OCI-LY1 (cell line): ENCODE measurements around the gene NALCN.

ENCODE experiments used
- H2AFZ ChIP-seq: fragments of 200-600 bp; sonication (generic), shearing (Covaris generic); 2 replicates; pipeline ENCODE4 v1.6.0; 2014; ENCODE audit warnings: antibody characterized with exemption, mild to moderate bottlenecking, low read length
- H3F3A ChIP-seq: fragments of 200-600 bp; sonication (generic), shearing (Covaris generic); 2 replicates; pipeline ENCODE4 v1.6.0; 2014; ENCODE audit warnings: mild to moderate bottlenecking, antibody characterized with exemption, low read length, moderate library complexity; ENCODE audit not compliant: insufficient read depth
- H3K27ac ChIP-seq: fragments of 200-600 bp; sonication (generic); 2 replicates; pipeline ENCODE4 v1.5.1; 2014; ENCODE audit warnings: low read length, mixed run types, mild to moderate bottlenecking, low read depth; ENCODE audit not compliant: poor library complexity, severe bottlenecking
- H3K27me3 ChIP-seq: fragments of 200-600 bp; sonication (generic); 2 replicates; pipeline ENCODE4 v1.6.0; 2014; ENCODE audit warnings: antibody characterized with exemption, mild to moderate bottlenecking, low read length, moderate library complexity; ENCODE audit not compliant: insufficient read depth
- H3K36me3 ChIP-seq: fragments of 200-600 bp; sonication (generic); 2 replicates; pipeline ENCODE4 v1.6.1; 2014; ENCODE audit warnings: mild to moderate bottlenecking, antibody characterized with exemption, low read length, moderate library complexity, mixed read lengths; ENCODE audit not compliant: insufficient read depth
- H3K4me1 ChIP-seq: fragments of 200-600 bp; sonication (generic); 2 replicates; pipeline ENCODE4 v1.5.1; 2014; ENCODE audit warnings: mild to moderate bottlenecking, low read length, moderate library complexity; ENCODE audit not compliant: insufficient read depth, severe bottlenecking
- H3K4me2 ChIP-seq: fragments of 200-600 bp; sonication (generic), shearing (Covaris generic); 2 replicates; pipeline ENCODE4 v1.6.1; 2014; ENCODE audit warnings: low read length
- H3K4me3 ChIP-seq: fragments of 200-600 bp; sonication (generic); 2 replicates; pipeline ENCODE4 v1.5.1; 2014; ENCODE audit warnings: low read length, low read depth, mild to moderate bottlenecking, mixed read lengths; ENCODE audit not compliant: poor library complexity, severe bottlenecking
- H3K79me2 ChIP-seq: fragments of 200-600 bp; shearing (Covaris generic); 2 replicates; pipeline ENCODE4 v1.6.1; 2016; ENCODE audit warnings: mixed run types, low read length, mixed read lengths; ENCODE audit not compliant: insufficient read depth
- H3K9ac ChIP-seq: fragments of 200-600 bp; sonication (generic), shearing (Covaris generic); 2 replicates; pipeline ENCODE4 v1.6.1; 2014; ENCODE audit warnings: mild to moderate bottlenecking, low read length, mixed read lengths
- H3K9me2 ChIP-seq: fragments of 200-600 bp; sonication (generic), shearing (Covaris generic); 2 replicates; pipeline ENCODE4 v1.6.1; 2014; ENCODE audit warnings: low read depth, mild to moderate bottlenecking, low read length, mixed read lengths
- H3K9me3 ChIP-seq: fragments of 200-600 bp; shearing (Covaris generic); 2 replicates; pipeline ENCODE4 v1.6.1; 2014; ENCODE audit warnings: low read length, mixed read lengths
- H4K20me1 ChIP-seq: fragments of 200-600 bp; sonication (generic), shearing (Covaris generic); 2 replicates; pipeline ENCODE4 v1.6.0; 2016; ENCODE audit warnings: mild to moderate bottlenecking, low read length; ENCODE audit not compliant: insufficient read depth
- CTCF ChIP-seq: fragments of 200-600 bp; sonication (generic), shearing (Covaris generic); IDR thresholded peaks from 2 replicates; pipeline ENCODE4 v1.5.1; 2017; ENCODE audit warnings: mild to moderate bottlenecking, antibody characterized with exemption, low read length, moderate library complexity, mixed read lengths
- EZH2 ChIP-seq: fragments of 200-600 bp; sonication (generic), shearing (Covaris generic); IDR thresholded peaks from 2 replicates; pipeline ENCODE4 v1.8.0; 2017; ENCODE audit warnings: borderline replicate concordance, mixed run types, mild to moderate bottlenecking, antibody characterized with exemption, low read length, moderate library complexity, mixed read lengths

NALCN gene

GRCh38 chr13:101116826-101117225 lies 299.5 kb downstream of the NALCN start:
- Histone ChIP-seq H3K4me3 (no peak overlapping the region), H3K36me3 (no peaks in the 10 kb centered on the region), H3K27ac (no peak overlapping the region), H3K9ac (no peak overlapping the region), H2AFZ (no peak overlapping the region), H3F3A (no peaks in the 10 kb centered on the region), H3K9me2 (no peaks in the 10 kb centered on the region), H3K4me1 (no peaks in the 10 kb centered on the region), H3K9me3 (no peaks in the 10 kb centered on the region), H3K79me2 (no peaks in the 10 kb centered on the region), H3K4me2 (no peak overlapping the region), H3K27me3 (no peaks in the 10 kb centered on the region), H4K20me1 (no peaks in the 10 kb centered on the region)
- TF ChIP-seq CTCF (no peak), EZH2 (no peak)

GRCh38 chr13:101116341-101116740 lies 300.0 kb downstream of the NALCN start:
- Histone ChIP-seq H3K4me3 (no peak overlapping the region), H3K36me3 (no peaks in the 10 kb centered on the region), H3K4me1 (no peaks in the 10 kb centered on the region)

DNA sequence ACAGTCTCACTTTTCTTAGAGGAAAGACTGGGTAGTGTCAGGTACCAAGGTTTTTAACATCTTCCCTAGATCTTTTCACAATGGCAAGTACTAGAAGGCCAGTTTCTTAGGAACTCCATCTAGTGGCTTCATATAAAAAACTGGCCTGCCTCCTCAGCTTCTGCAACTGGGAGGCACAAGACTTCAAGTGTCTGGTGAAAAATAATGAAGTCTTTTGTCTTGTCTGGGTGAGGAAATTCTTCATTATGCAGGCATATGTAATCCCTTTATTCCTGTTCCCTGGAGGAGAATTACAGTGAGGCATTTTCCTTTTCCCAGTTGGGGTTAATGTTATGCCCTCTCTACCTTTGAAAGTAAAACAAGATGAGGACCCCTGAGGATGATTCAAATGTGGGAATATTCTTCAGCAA lies 300.5 kb downstream of the NALCN start:
- no peak overlapping the region for H3K27ac ChIP-seq

More at GRCh38 chr13:101116341-101116740, 300.0 kb downstream of the NALCN start:
- Histone ChIP-seq H3K79me2 (no peaks in the 10 kb centered on the region), H3K9me3 (no peaks in the 10 kb centered on the region), H3K27me3 (no peaks in the 10 kb centered on the region), H3K9me2 (no peaks in the 10 kb centered on the region), H4K20me1 (no peaks in the 10 kb centered on the region), H3F3A (no peaks in the 10 kb centered on the region), H3K4me2 (no peak overlapping the region), H3K9ac (no peak overlapping the region), H3K27ac (no peak overlapping the region), H2AFZ (no peak overlapping the region)
- TF ChIP-seq CTCF = no peak
- TF ChIP-seq EZH2 = no peak

More for the DNA sequence above, 300.5 kb downstream of the NALCN start:
- Histone ChIP-seq H2AFZ (no peak overlapping the region), H3K9ac (no peak overlapping the region), H3K4me2 (no peak overlapping the region), H4K20me1 (no peaks in the 10 kb centered on the region), H3K79me2 (no peaks in the 10 kb centered on the region), H3K4me3 (no peak overlapping the region), H3F3A (no peaks in the 10 kb centered on the region), H3K4me1 (no peaks in the 10 kb centered on the region), H3K27me3 (no peaks in the 10 kb centered on the region), H3K9me2 (no peaks in the 10 kb centered on the region), H3K9me3 (no peaks in the 10 kb centered on the region), H3K36me3 (no peaks in the 10 kb centered on the region)
- peak; percentile 13; the same call in 1 of the 2 replicates for TF ChIP-seq CTCF
- TF ChIP-seq EZH2 = no peak
